Fibroblast of pulmonary artery (primary cell): ENCODE data around the gene LAPTM5.

Experiments
- DNase-seq: peaks from one replicate; pipeline ENCODE4 v3.0.0-alpha.2; 2010; ENCODE audit warnings: low read depth
- H3K4me3 ChIP-seq: replicated peaks from 2 replicates; pipeline ENCODE4 v1.5.1; 2011; ENCODE audit warnings: low read depth, mild to moderate bottlenecking, control low read depth, low read length, moderate library complexity
- TF ChIP-seq, protein P1 (sequence below): IDR thresholded peaks from 2 replicates; pipeline ENCODE4 v1.5.1; 2011; ENCODE audit warnings: mild to moderate bottlenecking, control low read depth, low read length, inconsistent platforms; ENCODE audit errors: missing control alignments

Gene LAPTM5

DNA sequence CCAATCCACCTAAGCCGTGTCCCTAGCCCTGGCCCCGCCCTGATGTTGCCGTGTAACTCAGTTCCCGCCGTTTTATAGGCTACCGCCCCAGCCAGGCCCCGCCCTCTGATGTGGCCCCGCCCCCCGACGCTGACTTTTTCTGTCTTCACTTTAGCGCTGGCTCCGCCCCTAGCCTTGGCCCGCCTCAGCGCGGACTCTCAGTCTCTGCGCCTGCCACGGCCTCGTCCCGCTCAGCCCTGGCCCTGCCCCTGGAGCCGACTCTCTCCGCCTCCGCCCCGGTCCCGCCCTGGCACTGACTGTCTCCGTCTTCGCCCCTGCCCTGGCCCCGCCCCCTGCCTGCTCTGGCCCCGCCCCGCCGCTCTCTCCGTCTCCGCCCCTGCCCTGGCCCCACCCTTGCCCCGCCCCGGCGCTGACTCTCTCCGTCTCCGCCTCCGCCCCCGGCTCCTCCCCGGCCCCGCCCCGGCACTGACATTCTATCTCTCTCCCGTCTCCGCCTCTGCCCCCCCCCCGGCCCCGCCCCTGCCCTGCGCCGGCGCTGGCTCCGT, 39.4 kb downstream of the LAPTM5 start:
- H3K4me3 ChIP-seq = peak overlapping the region; percentile 19
- TF ChIP-seq, protein P1, sequence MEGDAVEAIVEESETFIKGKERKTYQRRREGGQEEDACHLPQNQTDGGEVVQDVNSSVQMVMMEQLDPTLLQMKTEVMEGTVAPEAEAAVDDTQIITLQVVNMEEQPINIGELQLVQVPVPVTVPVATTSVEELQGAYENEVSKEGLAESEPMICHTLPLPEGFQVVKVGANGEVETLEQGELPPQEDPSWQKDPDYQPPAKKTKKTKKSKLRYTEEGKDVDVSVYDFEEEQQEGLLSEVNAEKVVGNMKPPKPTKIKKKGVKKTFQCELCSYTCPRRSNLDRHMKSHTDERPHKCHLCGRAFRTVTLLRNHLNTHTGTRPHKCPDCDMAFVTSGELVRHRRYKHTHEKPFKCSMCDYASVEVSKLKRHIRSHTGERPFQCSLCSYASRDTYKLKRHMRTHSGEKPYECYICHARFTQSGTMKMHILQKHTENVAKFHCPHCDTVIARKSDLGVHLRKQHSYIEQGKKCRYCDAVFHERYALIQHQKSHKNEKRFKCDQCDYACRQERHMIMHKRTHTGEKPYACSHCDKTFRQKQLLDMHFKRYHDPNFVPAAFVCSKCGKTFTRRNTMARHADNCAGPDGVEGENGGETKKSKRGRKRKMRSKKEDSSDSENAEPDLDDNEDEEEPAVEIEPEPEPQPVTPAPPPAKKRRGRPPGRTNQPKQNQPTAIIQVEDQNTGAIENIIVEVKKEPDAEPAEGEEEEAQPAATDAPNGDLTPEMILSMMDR = no peak

DNA sequence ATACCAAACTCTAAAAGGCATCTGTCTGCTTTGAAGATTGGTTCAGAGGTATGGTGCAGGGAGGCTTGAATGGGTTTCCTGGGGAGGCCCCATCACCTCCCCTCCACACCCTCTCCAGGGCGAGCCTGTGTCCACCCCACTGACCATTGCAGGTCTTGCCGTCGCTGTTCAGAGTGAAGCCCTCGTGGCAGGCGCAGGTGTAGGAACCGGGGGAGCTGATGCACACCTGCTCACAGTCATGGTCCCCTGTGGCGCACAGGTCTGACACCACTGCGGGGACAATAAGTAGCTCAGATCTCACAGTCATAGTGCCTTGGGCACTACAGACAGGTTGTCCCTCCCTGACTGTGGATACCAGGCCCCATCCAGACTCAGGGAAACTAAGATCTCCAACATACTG, 40.9 kb downstream of the LAPTM5 start:
- no peak overlapping the region for H3K4me3 ChIP-seq
- TF ChIP-seq, protein P1 = no peak
- no peak for DNase-seq

More for the DNA sequence above, 39.4 kb downstream of the LAPTM5 start:
- peak; percentile 98 for DNase-seq

DNA sequence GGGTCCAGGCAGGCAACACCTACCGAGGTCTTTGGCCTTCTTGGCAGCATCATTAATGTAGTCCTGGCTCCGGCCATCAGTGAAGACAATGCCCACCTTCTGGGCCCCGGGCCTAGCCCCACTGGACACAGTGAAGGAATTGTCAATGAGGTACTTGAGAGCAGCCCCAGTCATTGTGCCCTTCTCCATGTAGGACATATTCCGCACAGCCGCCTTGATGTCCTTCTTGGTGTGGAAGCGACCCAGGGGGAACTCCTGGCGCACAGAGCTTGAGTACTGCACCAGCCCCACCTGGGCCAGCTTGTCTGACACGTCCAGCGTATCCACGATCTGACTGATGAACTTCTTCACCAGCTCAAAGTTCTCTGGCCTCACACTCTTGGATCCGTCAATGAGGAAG, 41.7 kb downstream of the LAPTM5 start:
- no peak overlapping the region for H3K4me3 ChIP-seq
- no peak for DNase-seq

DNA sequence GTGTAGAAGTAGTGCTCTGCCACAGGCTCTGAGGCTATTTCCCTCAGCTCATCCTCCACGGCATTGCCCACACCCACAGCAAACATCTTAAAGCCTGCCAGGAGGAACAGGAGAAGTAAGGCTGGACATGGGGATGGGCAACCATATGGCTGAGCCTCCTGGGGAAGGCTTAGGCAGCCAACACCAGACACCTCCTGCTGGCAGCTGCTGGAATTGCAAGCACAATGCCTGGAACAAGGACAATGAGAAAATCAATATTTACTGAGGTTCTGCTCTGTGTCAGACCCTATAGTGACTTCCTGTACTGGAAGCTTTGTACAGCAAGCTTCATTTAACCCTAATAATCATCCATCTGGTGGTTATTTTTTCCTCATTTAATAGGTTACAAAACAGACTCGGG, 42.4 kb downstream of the LAPTM5 start:
- DNase-seq = no peak
- TF ChIP-seq, protein P1 = peak; percentile 41
- no peak overlapping the region for H3K4me3 ChIP-seq

More for the DNA sequence above, 41.7 kb downstream of the LAPTM5 start:
- TF ChIP-seq, protein P1 = no peak

DNA sequence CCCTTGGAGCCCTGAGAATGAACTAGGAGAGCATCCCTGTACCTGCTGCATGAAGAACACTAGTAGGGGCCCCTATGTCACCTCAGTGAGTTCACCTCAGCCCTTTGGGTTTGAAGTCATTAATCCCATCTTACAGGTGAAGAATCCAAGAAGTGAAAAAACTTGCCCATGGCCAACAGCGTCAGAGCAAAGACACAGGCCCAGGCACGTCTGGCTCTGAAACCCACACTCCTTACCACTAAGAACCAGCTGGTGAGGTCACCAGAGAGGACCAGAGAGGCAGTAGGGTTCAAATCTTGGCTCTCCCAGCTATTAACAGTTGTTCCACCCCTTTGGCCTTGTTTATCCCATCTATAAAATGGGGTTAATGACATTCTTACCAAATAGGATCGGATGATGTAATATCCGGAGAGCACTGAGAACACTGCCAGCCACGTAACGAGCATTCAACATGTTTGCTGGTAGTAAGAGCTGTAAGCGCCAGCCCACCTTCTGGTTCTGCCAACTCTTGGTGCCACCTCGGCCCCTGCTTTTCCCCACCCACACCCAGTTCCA, 43.0 kb downstream of the LAPTM5 start:
- DNase-seq = no peak
- TF ChIP-seq, protein P1 = no peak

GRCh38 chr1:30714025-30714424, 43.5 kb downstream of the LAPTM5 start:
- TF ChIP-seq, protein P1 = no peak
- DNase-seq = no peak
- no peak overlapping the region for H3K4me3 ChIP-seq

More for the DNA sequence above, 43.0 kb downstream of the LAPTM5 start:
- H3K4me3 ChIP-seq = no peak overlapping the region

DNA sequence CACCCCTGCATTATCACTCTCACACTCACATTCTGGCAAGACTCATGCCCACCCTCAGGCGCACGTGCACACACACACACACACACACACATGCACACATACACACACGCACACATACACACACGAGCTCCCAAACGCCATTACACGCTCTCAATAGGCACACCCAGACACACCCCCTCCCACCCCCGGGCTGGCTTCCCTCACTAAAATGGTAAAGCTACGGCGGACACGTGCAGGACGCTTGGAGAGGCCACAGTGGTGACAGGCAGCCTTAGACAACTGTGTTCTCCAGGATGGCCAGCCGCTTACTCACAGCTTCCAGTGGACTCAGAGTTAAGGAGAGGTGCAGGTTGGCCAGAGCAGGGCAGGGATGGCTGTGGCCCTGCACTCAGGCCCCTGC, 44.3 kb downstream of the LAPTM5 start:
- no peak overlapping the region for H3K4me3 ChIP-seq
- no peak for DNase-seq
- TF ChIP-seq, protein P1 = no peak
